Naive thymus-derived CD8-positive, alpha-beta T cell (primary cell): ENCODE measurements around the gene LAPTM5. TPM values are rescaled to one million over a fixed set of nuclear protein-coding genes. Genes with fewer than 3 reads are reported as not detected.

ENCODE experiments used
- ATAC-seq, 2 donors: fragments of 150-1000 bp; cut with Tn5 transposase in 1 of 2; sonication (Bioruptor Pico), chemical (Tn5 transposase) in 1 of 2; 1 replicate in 1 of 2; 2 replicates in 1 of 2; pipeline ENCODE4 v1.10.0; 2021; ENCODE audit warnings: mild to moderate bottlenecking in 2 of 2, moderate library complexity in 2 of 2
- POLR2A ChIA-PET: fragments of 350-600 bp; sonication (Branson Sonifier 250); formaldehyde crosslinking; loops from one replicate; lab custom pipeline; 2021; ENCODE audit warnings: antibody characterized with exemption; lab: Charles Lee
- DNase-seq, 10 donors: peaks; one replicate each; pipeline versions ENCODE4 v3.0.0 to v3.0.0-alpha.2; 2020 to 2022
- H3K27ac Mint-ChIP-seq, 10 donors: one replicate each; pipeline ENCODE4 v1.8.0; 2020 to 2022; ENCODE audit warnings: mild to moderate bottlenecking in 10 of 10, mixed read lengths in 10 of 10, moderate library complexity in 4 of 10, inconsistent platforms in 1 of 10
- H3K27me3 Mint-ChIP-seq, 5 donors: one replicate each; pipeline ENCODE4 v1.8.0; 2021 to 2022; ENCODE audit warnings: mixed read lengths in 5 of 5
- H3K36me3 Mint-ChIP-seq, 3 donors: one replicate each; pipeline ENCODE4 v1.8.0; 2020 to 2022; ENCODE audit warnings: mixed read lengths in 3 of 3, mild to moderate bottlenecking in 2 of 3, inconsistent platforms in 1 of 3
- H3K4me1 Mint-ChIP-seq, 4 donors: one replicate each; pipeline ENCODE4 v1.8.0; 2021 to 2022; ENCODE audit warnings: mixed read lengths in 4 of 4
- H3K4me3 Mint-ChIP-seq, 10 donors: one replicate each; pipeline ENCODE4 v1.8.0; 2020 to 2022; ENCODE audit warnings: mild to moderate bottlenecking in 10 of 10, mixed read lengths in 10 of 10, moderate library complexity in 6 of 10, inconsistent platforms in 1 of 10
- H3K9me3 Mint-ChIP-seq, 9 donors: one replicate each; pipeline ENCODE4 v1.8.0; 2020 to 2022; ENCODE audit warnings: mixed read lengths in 9 of 9, mild to moderate bottlenecking in 3 of 9, inconsistent platforms in 1 of 9, moderate library complexity in 1 of 9
- polyA plus RNA-seq, 3 donors: library from polyadenylated mRNA; unstranded; fragments of 300-500 nt; fragmentation: Illumina TruSeq; gene quantifications; one replicate each; pipeline ENCODE4 v1.2.3, GENCODE V29; 2021
- total RNA-seq, 8 experiments: library from RNA in 2 of 8; stranded (reverse) in 2 of 8; gene quantifications; one replicate each; pipeline ENCODE4 v1.2.3 and lab custom pipeline; 2021 to 2026

The LAPTM5 gene
- total RNA-seq, result 100 to 1,000 TPM; 565 to 585 TPM
- 100 to 1,000 TPM; 534 to 602 (median 561) TPM for polyA plus RNA-seq
- total RNA-seq (lab: John Stamatoyannopoulos, UW), result 202 to 726 (median 545) reads per million in 6 experiments

GRCh38 chr1:30757352-30758120, at the start of gene LAPTM5:
TSS of gene LAPTM5 (minus strand) at chr1:30757774. CDS start at chr1:30757745, 29 bp downstream.
- peak; percentile 22 to 46 for ATAC-seq
- H3K4me1 Mint-ChIP-seq, result peaks cover 53 to 94% (median 82%) of the 10 kb centered on the region in 4 donors
- H3K27ac Mint-ChIP-seq, result peak within 1 kb of the TSS; percentile 90 to 99 (median 99)
- peak within 1 kb of the TSS; percentile 92 to 100 (median 98) for H3K4me3 Mint-ChIP-seq
- H3K9me3 Mint-ChIP-seq, result no peaks in the 10 kb centered on the region
- POLR2A ChIA-PET, result interaction anchor here (0.8 to 41.4 kb wide), 7 partner anchors 2 to 1576 kb away, joined by 3 to 1432 read pairs (median 4); partner anchors contain the start of genes LAPTM5, MATN1 and SRSF4
- H3K27me3 Mint-ChIP-seq, result no peaks in the 10 kb centered on the region
- H3K36me3 Mint-ChIP-seq, result peaks cover 0 to 11% (median 5%) of the 10 kb centered on the region in 3 donors
- peak; percentile 43 to 78 (median 59) for DNase-seq

GRCh38 chr1:30806381-30807317, 49.1 kb upstream of the LAPTM5 start:
- H3K36me3 Mint-ChIP-seq, result no peaks in the 10 kb centered on the region
- peaks cover 11 to 67% (median 51%) of the 10 kb centered on the region in 5 donors for H3K27me3 Mint-ChIP-seq
- no peak for ATAC-seq
- no peak overlapping the region for H3K4me3 Mint-ChIP-seq
- no peak for DNase-seq
- H3K9me3 Mint-ChIP-seq, result no peaks in the 10 kb centered on the region
- H3K4me1 Mint-ChIP-seq, result peaks cover 5 to 11% (median 7%) of the 10 kb centered on the region in 4 donors
- POLR2A ChIA-PET, result no interaction called here
- peak overlapping the region in 2 of 10 donors; percentile 37 to 85 for H3K27ac Mint-ChIP-seq

GRCh38 chr1:30805304-30806003, 47.9 kb upstream of the LAPTM5 start:
- POLR2A ChIA-PET, result no interaction called here
- H3K4me1 Mint-ChIP-seq, result peaks cover 5 to 12% (median 7%) of the 10 kb centered on the region in 4 donors
- H3K4me3 Mint-ChIP-seq, result no peak overlapping the region
- H3K9me3 Mint-ChIP-seq, result no peaks in the 10 kb centered on the region
- no peaks in the 10 kb centered on the region for H3K36me3 Mint-ChIP-seq
- DNase-seq (no peak), ATAC-seq (no peak)
- peaks cover 9 to 66% (median 46%) of the 10 kb centered on the region in 5 donors for H3K27me3 Mint-ChIP-seq
- peak overlapping the region in 1 of 10 donors; percentile 85 for H3K27ac Mint-ChIP-seq

DNA sequence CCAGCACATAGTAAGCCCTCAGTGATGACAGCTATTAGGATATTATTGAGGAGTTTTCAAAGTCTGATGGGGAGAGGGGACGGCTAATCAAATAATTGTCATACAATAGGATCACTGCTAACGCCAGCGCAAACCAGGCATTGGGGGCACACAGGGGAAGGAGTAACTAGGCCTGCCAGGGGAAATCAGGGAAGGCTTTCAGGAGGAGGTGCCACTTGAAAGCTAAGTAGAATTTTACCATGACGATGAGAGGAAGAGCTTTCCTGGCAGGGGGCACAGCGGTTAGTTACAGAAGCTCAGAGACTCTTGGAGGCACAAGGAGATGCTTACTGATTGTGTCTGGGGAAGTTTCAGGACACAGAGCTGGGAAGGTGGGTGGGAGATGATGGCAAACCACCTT, 47.2 kb upstream of the LAPTM5 start:
- H3K27ac Mint-ChIP-seq, result no peak overlapping the region
- H3K9me3 Mint-ChIP-seq, result no peaks in the 10 kb centered on the region
- no peaks in the 10 kb centered on the region for H3K36me3 Mint-ChIP-seq
- no peak for DNase-seq
- no peak for ATAC-seq
- H3K4me3 Mint-ChIP-seq, result no peak overlapping the region
- POLR2A ChIA-PET, result no interaction called here
- peaks cover 5 to 12% (median 7%) of the 10 kb centered on the region in 4 donors for H3K4me1 Mint-ChIP-seq
- H3K27me3 Mint-ChIP-seq, result peaks cover 9 to 59% (median 40%) of the 10 kb centered on the region in 5 donors

DNA sequence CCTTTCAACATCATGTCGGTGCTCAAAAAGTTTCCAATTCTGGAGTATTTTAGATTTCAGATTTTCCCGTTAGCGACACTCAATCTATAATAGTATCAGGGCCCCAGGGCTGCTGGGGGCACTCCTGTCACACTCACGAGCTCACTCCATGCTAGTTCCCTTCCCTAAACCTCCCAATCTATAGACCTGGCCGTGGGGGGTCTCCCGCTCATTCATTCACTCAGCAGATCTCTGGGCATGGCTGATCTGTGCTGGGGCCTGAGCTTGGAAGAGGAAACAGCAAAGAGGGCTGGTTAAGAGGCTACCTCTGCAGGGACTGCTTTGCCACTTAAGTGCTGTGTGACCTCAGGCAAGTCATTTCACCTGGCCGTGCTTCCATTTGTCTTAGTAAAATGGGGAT, 46.8 kb upstream of the LAPTM5 start:
- H3K9me3 Mint-ChIP-seq, result no peaks in the 10 kb centered on the region
- DNase-seq (no peak), ATAC-seq (no peak)
- H3K27ac Mint-ChIP-seq, result no peak overlapping the region
- H3K27me3 Mint-ChIP-seq, result peaks cover 9 to 56% (median 40%) of the 10 kb centered on the region in 5 donors
- H3K36me3 Mint-ChIP-seq, result no peaks in the 10 kb centered on the region
- POLR2A ChIA-PET, result no interaction called here
- H3K4me3 Mint-ChIP-seq, result no peak overlapping the region
- H3K4me1 Mint-ChIP-seq, result peaks cover 5 to 12% (median 7%) of the 10 kb centered on the region in 4 donors

DNA sequence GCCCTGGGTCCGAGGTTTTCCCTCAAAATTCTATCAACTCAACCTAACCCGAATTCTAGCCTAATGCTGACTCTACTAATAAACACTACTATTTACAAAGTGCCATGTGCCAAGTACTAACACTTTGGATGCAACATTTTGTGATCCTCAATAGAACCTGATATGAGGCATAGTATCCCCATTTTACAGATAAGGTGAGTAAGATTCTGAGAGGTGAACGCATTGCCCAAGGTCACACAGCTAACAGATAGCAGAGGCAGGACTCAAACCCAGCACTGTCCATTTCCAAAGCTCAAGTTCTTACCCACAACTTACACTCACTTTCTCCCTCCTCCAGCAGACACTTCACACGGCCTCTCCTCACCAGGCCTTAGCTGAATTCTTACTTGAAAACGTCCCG, 46.0 kb upstream of the LAPTM5 start:
- H3K36me3 Mint-ChIP-seq, result no peaks in the 10 kb centered on the region
- POLR2A ChIA-PET, result no interaction called here
- H3K4me3 Mint-ChIP-seq, result no peak overlapping the region
- DNase-seq, result no peak
- no peak overlapping the region for H3K27ac Mint-ChIP-seq
- no peak for ATAC-seq
- no peaks in the 10 kb centered on the region for H3K9me3 Mint-ChIP-seq
- peaks cover 9 to 56% (median 38%) of the 10 kb centered on the region in 5 donors for H3K27me3 Mint-ChIP-seq
- H3K4me1 Mint-ChIP-seq, result peaks cover 5 to 12% (median 8%) of the 10 kb centered on the region in 4 donors

- Mint-ChIP-seq H3K27ac (no peak overlapping the region), H3K4me3 (peak overlapping the region in 4 of 10 donors; percentile 25 to 48 (median 31)), H3K36me3 (no peaks in the 10 kb centered on the region), H3K4me1 (peaks cover 4 to 10% (median 6%) of the 10 kb centered on the region in 4 donors), H3K9me3 (no peaks in the 10 kb centered on the region), H3K27me3 (peaks cover 8 to 44% (median 28%) of the 10 kb centered on the region in 5 donors)
- peak; percentile 77 to 82 for ATAC-seq
- peak; percentile 59 to 87 (median 75) for DNase-seq
- POLR2A ChIA-PET, result interaction anchor here (1.9 kb wide), 1 partner anchor 83 kb away, joined by 8 read pairs; no protein-coding TSS in a partner anchor
Observed at GRCh38 chr1:30801771-30802198, 44.2 kb upstream of the LAPTM5 start.

- Mint-ChIP-seq H3K4me1 (peaks cover 4 to 10% (median 6%) of the 10 kb centered on the region in 4 donors), H3K4me3 (no peak overlapping the region), H3K27ac (peak overlapping the region in 1 of 10 donors; percentile 65), H3K9me3 (no peaks in the 10 kb centered on the region), H3K36me3 (no peaks in the 10 kb centered on the region), H3K27me3 (peaks cover 2 to 18% (median 13%) of the 10 kb centered on the region in 5 donors)
- no peak for DNase-seq
- ATAC-seq, result no peak
- POLR2A ChIA-PET, result no interaction called here
Observed at GRCh38 chr1:30799233-30799511, 41.6 kb upstream of the LAPTM5 start.

- Mint-ChIP-seq H3K27ac (peak overlapping the region in 1 of 10 donors; percentile 65), H3K27me3 (peaks cover 2 to 13% (median 11%) of the 10 kb centered on the region in 5 donors), H3K4me3 (no peak overlapping the region), H3K36me3 (no peaks in the 10 kb centered on the region), H3K9me3 (no peaks in the 10 kb centered on the region), H3K4me1 (peaks cover 4 to 10% (median 6%) of the 10 kb centered on the region in 4 donors)
- POLR2A ChIA-PET, result no interaction called here
- DNase-seq (no peak), ATAC-seq (no peak)
Observed at GRCh38 chr1:30798389-30799232, 41.0 kb upstream of the LAPTM5 start.

DNA sequence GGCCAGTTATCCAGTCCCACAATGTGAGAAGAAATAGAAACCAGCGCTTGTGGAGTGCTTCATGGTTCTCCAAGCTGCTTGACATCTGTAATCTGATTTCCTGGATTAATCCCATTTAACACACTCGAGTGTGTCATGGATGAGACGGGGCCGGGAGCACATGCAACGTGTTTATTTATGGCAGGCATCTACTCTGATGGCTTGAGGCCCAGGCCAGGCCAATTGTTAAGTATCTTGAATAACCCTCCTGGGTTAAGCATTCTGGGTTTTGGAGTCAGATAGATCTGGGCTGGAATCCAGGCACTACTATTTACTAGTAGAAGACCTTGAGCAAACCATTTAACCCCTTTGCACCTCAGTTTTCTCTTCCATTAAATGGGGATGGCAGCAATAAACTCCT, 37.5 kb upstream of the LAPTM5 start:
- Mint-ChIP-seq H3K4me3 (no peak overlapping the region), H3K27me3 (peaks cover 0 to 11% (median 3%) of the 10 kb centered on the region in 5 donors)
- POLR2A ChIA-PET, result no interaction called here

GRCh38 chr1:30794260-30794659, 36.7 kb upstream of the LAPTM5 start:
- H3K4me3 Mint-ChIP-seq, result no peak overlapping the region
- H3K27ac Mint-ChIP-seq, result peak overlapping the region in 1 of 10 donors; percentile 6
- ATAC-seq (no peak), DNase-seq (no peak)
- no peaks in the 10 kb centered on the region for H3K36me3 Mint-ChIP-seq
- POLR2A ChIA-PET, result no interaction called here
- no peaks in the 10 kb centered on the region for H3K9me3 Mint-ChIP-seq
- H3K27me3 Mint-ChIP-seq, result peaks cover 0 to 16% (median 3%) of the 10 kb centered on the region in 5 donors
- H3K4me1 Mint-ChIP-seq, result peaks cover 2 to 19% (median 13%) of the 10 kb centered on the region in 4 donors

More for the DNA sequence above, 37.5 kb upstream of the LAPTM5 start:
- ATAC-seq (no peak), DNase-seq (no peak)
- H3K36me3 Mint-ChIP-seq, result no peaks in the 10 kb centered on the region
- H3K4me1 Mint-ChIP-seq, result peaks cover 2 to 17% (median 12%) of the 10 kb centered on the region in 4 donors
- no peaks in the 10 kb centered on the region for H3K9me3 Mint-ChIP-seq
- no peak overlapping the region for H3K27ac Mint-ChIP-seq
